H9 (cell line): Measurements from ENCODE around the gene RAI14. TPM values are rescaled to one million over a fixed set of nuclear protein-coding genes. Genes with fewer than 3 reads are reported as not detected.

Experiments used
- DNase-seq: peaks from one replicate; pipeline ENCODE4 v3.0.0-alpha.2; 2017
- H2AFZ ChIP-seq: one replicate; pipeline ENCODE4 v1.6.1; 2013; ENCODE audit warnings: mild to moderate bottlenecking, low read length, control low read depth, moderate library complexity
- H2AK5ac ChIP-seq: 2 replicates; pipeline ENCODE4 v1.6.1; 2013; ENCODE audit warnings: low read length, control low read depth, mixed read lengths; ENCODE audit not compliant: insufficient read length
- H2BK120ac ChIP-seq: one replicate; pipeline ENCODE4 v1.6.1; 2013; ENCODE audit warnings: low read depth, mild to moderate bottlenecking, low read length, control low read depth, inconsistent platforms; ENCODE audit not compliant: poor library complexity, severe bottlenecking
- H2BK12ac ChIP-seq: 2 replicates; pipeline ENCODE4 v1.6.1; 2013; ENCODE audit warnings: low read length, control low read depth, mixed read lengths, low read depth; ENCODE audit not compliant: insufficient read length
- H2BK15ac ChIP-seq: 2 replicates; pipeline ENCODE4 v1.6.1; 2013; ENCODE audit warnings: low read depth, low read length, control low read depth
- H2BK20ac ChIP-seq: one replicate; pipeline ENCODE4 v1.6.1; 2013; ENCODE audit warnings: low read depth, mild to moderate bottlenecking, low read length, control low read depth, inconsistent platforms; ENCODE audit not compliant: poor library complexity, severe bottlenecking
- H2BK5ac ChIP-seq: 2 replicates; pipeline ENCODE4 v1.6.1; 2013; ENCODE audit warnings: low read length, control low read depth, mixed read lengths; ENCODE audit not compliant: insufficient read length
- H3K14ac ChIP-seq: 2 replicates; pipeline ENCODE4 v1.6.1; 2013; ENCODE audit warnings: low read length, control low read depth; ENCODE audit not compliant: insufficient read depth
- H3K18ac ChIP-seq: 2 replicates; pipeline ENCODE4 v1.6.1; 2013; ENCODE audit warnings: low read depth, mild to moderate bottlenecking, mixed read lengths, low read length, control low read depth; ENCODE audit not compliant: insufficient read length
- H3K23ac ChIP-seq: 2 replicates; pipeline ENCODE4 v1.6.1; 2013; ENCODE audit warnings: low read length, control low read depth, mixed read lengths, low read depth; ENCODE audit not compliant: insufficient read length
- H3K23me2 ChIP-seq: 2 replicates; pipeline ENCODE4 v1.6.1; 2013; ENCODE audit warnings: low read depth, mild to moderate bottlenecking, mixed read lengths, low read length, control low read depth; ENCODE audit not compliant: insufficient read length, poor library complexity, severe bottlenecking
- H3K27ac ChIP-seq: 2 replicates; pipeline ENCODE4 v1.5.1; 2013; ENCODE audit warnings: low read length, control low read depth, mixed read lengths, low read depth; ENCODE audit not compliant: insufficient read length
- H3K27me3 ChIP-seq: 2 replicates; pipeline ENCODE4 v1.6.1; 2013; ENCODE audit warnings: low read length, control low read depth, inconsistent platforms; ENCODE audit not compliant: insufficient read depth
- H3K4ac ChIP-seq: 2 replicates; pipeline ENCODE4 v1.6.1; 2013; ENCODE audit warnings: low read depth, mild to moderate bottlenecking, control low read depth, inconsistent platforms, low read length, moderate library complexity
- H3K4me1 ChIP-seq: 2 replicates; pipeline ENCODE4 v1.6.1; 2013; ENCODE audit warnings: low read length, control low read depth, inconsistent platforms; ENCODE audit not compliant: insufficient read depth
- H3K4me2 ChIP-seq: 2 replicates; pipeline ENCODE4 v1.6.1; 2013; ENCODE audit warnings: low read length, control low read depth, mixed read lengths; ENCODE audit not compliant: insufficient read length, insufficient read depth
- H3K56ac ChIP-seq: 2 replicates; pipeline ENCODE4 v1.6.1; 2013; ENCODE audit warnings: low read depth, mild to moderate bottlenecking, mixed read lengths, low read length, control low read depth; ENCODE audit not compliant: insufficient read length
- H3K79me1 ChIP-seq: 2 replicates; pipeline ENCODE4 v1.6.1; 2013; ENCODE audit warnings: low read depth, mild to moderate bottlenecking, moderate library complexity, low read length, control low read depth, inconsistent platforms; ENCODE audit not compliant: insufficient read depth, poor library complexity, severe bottlenecking
- H3K79me2 ChIP-seq: 2 replicates; pipeline ENCODE4 v1.6.1; 2013; ENCODE audit warnings: low read length, control low read depth, inconsistent platforms; ENCODE audit not compliant: insufficient read depth
- H3K9ac ChIP-seq: 2 replicates; pipeline ENCODE4 v1.6.1; 2013; ENCODE audit warnings: low read length, control low read depth, mixed read lengths; ENCODE audit not compliant: insufficient read length; ENCODE audit errors: extremely low read depth
- H3K9me3 ChIP-seq: one replicate; pipeline ENCODE4 v1.6.1; 2013; ENCODE audit warnings: low read depth, low read length, inconsistent platforms; ENCODE audit not compliant: control insufficient read depth
- H3T11ph ChIP-seq: one replicate; pipeline ENCODE4 v1.6.1; 2013; ENCODE audit warnings: mild to moderate bottlenecking, low read length, control low read depth, inconsistent platforms
- H4K20me1 ChIP-seq: one replicate; pipeline ENCODE4 v1.6.1; 2013; ENCODE audit not compliant: control insufficient read depth, insufficient read length, insufficient read depth
- H4K5ac ChIP-seq: 2 replicates; pipeline ENCODE4 v1.6.1; 2013; ENCODE audit warnings: low read depth, mild to moderate bottlenecking, mixed read lengths, low read length, control low read depth; ENCODE audit not compliant: insufficient read length
- H4K8ac ChIP-seq: replicated peaks from 2 replicates; pipeline ENCODE4 v1.6.1; 2013; ENCODE audit warnings: low read length, control low read depth, mixed read lengths, low read depth; ENCODE audit not compliant: insufficient read length
- H4K91ac ChIP-seq: 2 replicates; pipeline ENCODE4 v1.6.1; 2013; ENCODE audit warnings: low read depth, mild to moderate bottlenecking, moderate library complexity, mixed read lengths, low read length, control low read depth; ENCODE audit not compliant: insufficient read length
- H3K27ac Mint-ChIP-seq, 3 experiments: 2 replicates in 2 of 3; 3 replicates in 1 of 3; pipeline ENCODE4 v1.8.0; 2020 to 2021; ENCODE audit warnings: mixed read lengths in 3 of 3, mild to moderate bottlenecking in 1 of 3, moderate library complexity in 1 of 3
- H3K27me3 Mint-ChIP-seq: 2 replicates; pipeline ENCODE4 v1.8.0; 2021; ENCODE audit warnings: low read depth, mild to moderate bottlenecking, moderate library complexity, mixed read lengths
- H3K36me3 Mint-ChIP-seq, 3 experiments: 2 replicates in 2 of 3; 3 replicates in 1 of 3; pipeline ENCODE4 v1.8.0; 2020 to 2021; ENCODE audit warnings: low read depth in 3 of 3, mixed read lengths in 3 of 3; ENCODE audit not compliant: insufficient read depth in 1 of 3
- H3K4me1 Mint-ChIP-seq, 2 experiments: 2 replicates each; pipeline ENCODE4 v1.8.0; 2020; ENCODE audit warnings: mixed read lengths in 2 of 2
- H3K4me3 Mint-ChIP-seq, 2 experiments: 2 replicates in 1 of 2; 3 replicates in 1 of 2; pipeline ENCODE4 v1.8.0; 2020 to 2021; ENCODE audit warnings: mild to moderate bottlenecking in 2 of 2, mixed read lengths in 2 of 2, moderate library complexity in 1 of 2
- H3K9me3 Mint-ChIP-seq, 2 experiments: 2 replicates in 1 of 2; 3 replicates in 1 of 2; pipeline ENCODE4 v1.8.0; 2020; ENCODE audit warnings: mild to moderate bottlenecking in 2 of 2, mixed read lengths in 2 of 2, moderate library complexity in 1 of 2
- CTCF ChIP-seq: fragments of 200-600 bp; sonication (generic); conservative IDR thresholded peaks from 3 replicates; pipeline ENCODE4 v1.8.0; 2021; ENCODE audit warnings: antibody characterized with exemption, mild to moderate bottlenecking
- WGBS: extraction: QIAGEN DNeasy Blood & Tissue Kit; methylation state at CpG from one replicate; pipeline ENCODE4 v1.1.7; 2013; ENCODE audit warnings: missing lambda C conversion rate, low lambda C conversion rate, mixed read lengths; ENCODE audit not compliant: insufficient read length; ENCODE audit errors: extremely low coverage; 5-methylcytosine and 5-hydroxymethylcytosine counted together
- long read RNA-seq: library from polyadenylated mRNA; unstranded; transcript quantifications from one replicate; pipeline ENCODE4 v2.0.0, GENCODE V29; 2020
- total RNA-seq: library from RNA; stranded (reverse); gene quantifications from 2 replicates; pipeline ENCODE4 v1.2.1, GENCODE V29; 2021

Gene RAI14
- total RNA-seq: 118 and 127 TPM in 2 replicates
- long read RNA-seq, full-length matches to known transcripts: 52 of 351 reads
- long read RNA-seq, partial matches to known transcripts: 268 of 351 reads
- long read RNA-seq, other reads (novel, unspliced or antisense): 31 of 351 reads

- H3K4ac ChIP-seq: no peak within 1 kb of the TSS
- peaks cover 8% of the 10 kb centered on the region; the same call in 1 of the 2 replicates for H3K4me1 ChIP-seq
- peak within 1 kb of the TSS; percentile 91 for H3K18ac ChIP-seq
- peak within 1 kb of the TSS; percentile 94 for H3K14ac ChIP-seq
- no peaks in the 10 kb centered on the region for H3K27me3 ChIP-seq
- H3K4me2 ChIP-seq: peak within 1 kb of the TSS; percentile 88
- H3K23ac ChIP-seq: no peak within 1 kb of the TSS
- H3K9me3 Mint-ChIP-seq: peaks cover 0 to 2% of the 10 kb centered on the region in 2 experiments; a peak in 1 of 5 replicates
- H3K9me3 ChIP-seq: no peaks in the 10 kb centered on the region
- no peak within 1 kb of the TSS for H3K56ac ChIP-seq
- H3T11ph ChIP-seq: no peak within 1 kb of the TSS
- H3K9ac ChIP-seq: peak within 1 kb of the TSS; percentile 92
- no peak within 1 kb of the TSS for H4K5ac ChIP-seq
- no peaks in the 10 kb centered on the region for H3K79me1 ChIP-seq
- WGBS: no CpG with 5 or more reads among the region's 79 CpGs
- peaks cover 34% of the 10 kb centered on the region for H3K79me2 ChIP-seq
- H2BK12ac ChIP-seq: no peak within 1 kb of the TSS
- TF ChIP-seq CTCF: no peak
- H3K23me2 ChIP-seq: peaks cover 17% of the 10 kb centered on the region
- peaks cover 4 to 9% (median 8%) of the 10 kb centered on the region in 3 experiments; a peak in 5 of 7 replicates for H3K36me3 Mint-ChIP-seq
- H2AFZ ChIP-seq: no peak within 1 kb of the TSS
- H3K27ac Mint-ChIP-seq: peak within 1 kb of the TSS; percentile 26 to 93 (median 69)
- peaks cover 40 to 41% of the 10 kb centered on the region in 2 experiments for H3K4me1 Mint-ChIP-seq
- H2BK20ac ChIP-seq: no peak within 1 kb of the TSS
- no peaks in the 10 kb centered on the region for H4K20me1 ChIP-seq
- no peak within 1 kb of the TSS for H2BK5ac ChIP-seq
- no peaks in the 10 kb centered on the region for H3K27me3 Mint-ChIP-seq
- peak within 1 kb of the TSS; percentile 84 to 94 for H3K4me3 Mint-ChIP-seq
- H3K27ac ChIP-seq: peak within 1 kb of the TSS; percentile 72
- no peak within 1 kb of the TSS for H2AK5ac ChIP-seq
- peak; percentile 84 for DNase-seq
- H4K8ac ChIP-seq: no peak within 1 kb of the TSS
- no peak within 1 kb of the TSS for H2BK15ac ChIP-seq
- H4K91ac ChIP-seq: no peak within 1 kb of the TSS
- no peak within 1 kb of the TSS for H2BK120ac ChIP-seq
These were observed at the start of gene RAI14 for GRCh38 chr5:34656001-34656699. TSS of gene RAI14 (plus strand) at chr5:34656328. CDS start at chr5:34686920, 30,592 bp downstream.
